Measurements from ENCODE around the gene SMARCB1.

GRCh38 chr22:23841292-23841691, 54.5 kb downstream of the SMARCB1 start:
- TF ChIP-seq POLR2A (IDR thresholded peaks at IDR 0.05) (no peak), CTCF (IDR thresholded peaks at IDR 0.05) (no peak)

Measured in sigmoid colon (tissue), 3 donors.